ENCODE measurements around the gene EXOC3L1. TPM values are rescaled to one million over a fixed set of nuclear protein-coding genes. Genes with fewer than 3 reads are reported as not detected.

The EXOC3L1 gene
- total RNA-seq, 1 experiment from 2014 or later, result 4.0 TPM

GRCh38 chr16:67208154-67208896, 18.4 kb upstream of the EXOC3L1 start (continued):
- TF ChIP-seq, protein P1, sequence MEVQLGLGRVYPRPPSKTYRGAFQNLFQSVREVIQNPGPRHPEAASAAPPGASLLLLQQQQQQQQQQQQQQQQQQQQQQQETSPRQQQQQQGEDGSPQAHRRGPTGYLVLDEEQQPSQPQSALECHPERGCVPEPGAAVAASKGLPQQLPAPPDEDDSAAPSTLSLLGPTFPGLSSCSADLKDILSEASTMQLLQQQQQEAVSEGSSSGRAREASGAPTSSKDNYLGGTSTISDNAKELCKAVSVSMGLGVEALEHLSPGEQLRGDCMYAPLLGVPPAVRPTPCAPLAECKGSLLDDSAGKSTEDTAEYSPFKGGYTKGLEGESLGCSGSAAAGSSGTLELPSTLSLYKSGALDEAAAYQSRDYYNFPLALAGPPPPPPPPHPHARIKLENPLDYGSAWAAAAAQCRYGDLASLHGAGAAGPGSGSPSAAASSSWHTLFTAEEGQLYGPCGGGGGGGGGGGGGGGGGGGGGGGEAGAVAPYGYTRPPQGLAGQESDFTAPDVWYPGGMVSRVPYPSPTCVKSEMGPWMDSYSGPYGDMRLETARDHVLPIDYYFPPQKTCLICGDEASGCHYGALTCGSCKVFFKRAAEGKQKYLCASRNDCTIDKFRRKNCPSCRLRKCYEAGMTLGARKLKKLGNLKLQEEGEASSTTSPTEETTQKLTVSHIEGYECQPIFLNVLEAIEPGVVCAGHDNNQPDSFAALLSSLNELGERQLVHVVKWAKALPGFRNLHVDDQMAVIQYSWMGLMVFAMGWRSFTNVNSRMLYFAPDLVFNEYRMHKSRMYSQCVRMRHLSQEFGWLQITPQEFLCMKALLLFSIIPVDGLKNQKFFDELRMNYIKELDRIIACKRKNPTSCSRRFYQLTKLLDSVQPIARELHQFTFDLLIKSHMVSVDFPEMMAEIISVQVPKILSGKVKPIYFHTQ (CRISPR knock-in tag; IDR thresholded peaks at IDR 0.05), result no peak
- TF ChIP-seq NFYB (CRISPR knock-in tag; conservative IDR thresholded peaks at IDR 0.05; ENCODE audit: low read depth), result no peak
- no peak for TF ChIP-seq SMAD4 (CRISPR knock-in tag; IDR thresholded peaks at IDR 0.05)
- no peak for TF ChIP-seq TCF7 (CRISPR knock-in tag; IDR thresholded peaks at IDR 0.05; ENCODE audit: low read depth)
- no peak for TF ChIP-seq CBFB (CRISPR knock-in tag; IDR thresholded peaks at IDR 0.05; ENCODE audit: low read depth)
- TF ChIP-seq, protein P2, sequence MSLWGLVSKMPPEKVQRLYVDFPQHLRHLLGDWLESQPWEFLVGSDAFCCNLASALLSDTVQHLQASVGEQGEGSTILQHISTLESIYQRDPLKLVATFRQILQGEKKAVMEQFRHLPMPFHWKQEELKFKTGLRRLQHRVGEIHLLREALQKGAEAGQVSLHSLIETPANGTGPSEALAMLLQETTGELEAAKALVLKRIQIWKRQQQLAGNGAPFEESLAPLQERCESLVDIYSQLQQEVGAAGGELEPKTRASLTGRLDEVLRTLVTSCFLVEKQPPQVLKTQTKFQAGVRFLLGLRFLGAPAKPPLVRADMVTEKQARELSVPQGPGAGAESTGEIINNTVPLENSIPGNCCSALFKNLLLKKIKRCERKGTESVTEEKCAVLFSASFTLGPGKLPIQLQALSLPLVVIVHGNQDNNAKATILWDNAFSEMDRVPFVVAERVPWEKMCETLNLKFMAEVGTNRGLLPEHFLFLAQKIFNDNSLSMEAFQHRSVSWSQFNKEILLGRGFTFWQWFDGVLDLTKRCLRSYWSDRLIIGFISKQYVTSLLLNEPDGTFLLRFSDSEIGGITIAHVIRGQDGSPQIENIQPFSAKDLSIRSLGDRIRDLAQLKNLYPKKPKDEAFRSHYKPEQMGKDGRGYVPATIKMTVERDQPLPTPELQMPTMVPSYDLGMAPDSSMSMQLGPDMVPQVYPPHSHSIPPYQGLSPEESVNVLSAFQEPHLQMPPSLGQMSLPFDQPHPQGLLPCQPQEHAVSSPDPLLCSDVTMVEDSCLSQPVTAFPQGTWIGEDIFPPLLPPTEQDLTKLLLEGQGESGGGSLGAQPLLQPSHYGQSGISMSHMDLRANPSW (CRISPR knock-in tag; conservative IDR thresholded peaks at IDR 0.05; ENCODE audit: low read depth), result no peak
- no peak for TF ChIP-seq NFATC4 (CRISPR knock-in tag; IDR thresholded peaks at IDR 0.05)
- no peak for TF ChIP-seq ZBTB21 (CRISPR knock-in tag; IDR thresholded peaks at IDR 0.05; ENCODE audit: borderline replicate concordance)
- TF ChIP-seq, protein P3, sequence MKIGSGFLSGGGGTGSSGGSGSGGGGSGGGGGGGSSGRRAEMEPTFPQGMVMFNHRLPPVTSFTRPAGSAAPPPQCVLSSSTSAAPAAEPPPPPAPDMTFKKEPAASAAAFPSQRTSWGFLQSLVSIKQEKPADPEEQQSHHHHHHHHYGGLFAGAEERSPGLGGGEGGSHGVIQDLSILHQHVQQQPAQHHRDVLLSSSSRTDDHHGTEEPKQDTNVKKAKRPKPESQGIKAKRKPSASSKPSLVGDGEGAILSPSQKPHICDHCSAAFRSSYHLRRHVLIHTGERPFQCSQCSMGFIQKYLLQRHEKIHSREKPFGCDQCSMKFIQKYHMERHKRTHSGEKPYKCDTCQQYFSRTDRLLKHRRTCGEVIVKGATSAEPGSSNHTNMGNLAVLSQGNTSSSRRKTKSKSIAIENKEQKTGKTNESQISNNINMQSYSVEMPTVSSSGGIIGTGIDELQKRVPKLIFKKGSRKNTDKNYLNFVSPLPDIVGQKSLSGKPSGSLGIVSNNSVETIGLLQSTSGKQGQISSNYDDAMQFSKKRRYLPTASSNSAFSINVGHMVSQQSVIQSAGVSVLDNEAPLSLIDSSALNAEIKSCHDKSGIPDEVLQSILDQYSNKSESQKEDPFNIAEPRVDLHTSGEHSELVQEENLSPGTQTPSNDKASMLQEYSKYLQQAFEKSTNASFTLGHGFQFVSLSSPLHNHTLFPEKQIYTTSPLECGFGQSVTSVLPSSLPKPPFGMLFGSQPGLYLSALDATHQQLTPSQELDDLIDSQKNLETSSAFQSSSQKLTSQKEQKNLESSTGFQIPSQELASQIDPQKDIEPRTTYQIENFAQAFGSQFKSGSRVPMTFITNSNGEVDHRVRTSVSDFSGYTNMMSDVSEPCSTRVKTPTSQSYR (CRISPR knock-in tag; IDR thresholded peaks at IDR 0.05), result no peak
- TF ChIP-seq SP1 (CRISPR knock-in tag; conservative IDR thresholded peaks at IDR 0.05), result no peak
- TF ChIP-seq, protein P4, sequence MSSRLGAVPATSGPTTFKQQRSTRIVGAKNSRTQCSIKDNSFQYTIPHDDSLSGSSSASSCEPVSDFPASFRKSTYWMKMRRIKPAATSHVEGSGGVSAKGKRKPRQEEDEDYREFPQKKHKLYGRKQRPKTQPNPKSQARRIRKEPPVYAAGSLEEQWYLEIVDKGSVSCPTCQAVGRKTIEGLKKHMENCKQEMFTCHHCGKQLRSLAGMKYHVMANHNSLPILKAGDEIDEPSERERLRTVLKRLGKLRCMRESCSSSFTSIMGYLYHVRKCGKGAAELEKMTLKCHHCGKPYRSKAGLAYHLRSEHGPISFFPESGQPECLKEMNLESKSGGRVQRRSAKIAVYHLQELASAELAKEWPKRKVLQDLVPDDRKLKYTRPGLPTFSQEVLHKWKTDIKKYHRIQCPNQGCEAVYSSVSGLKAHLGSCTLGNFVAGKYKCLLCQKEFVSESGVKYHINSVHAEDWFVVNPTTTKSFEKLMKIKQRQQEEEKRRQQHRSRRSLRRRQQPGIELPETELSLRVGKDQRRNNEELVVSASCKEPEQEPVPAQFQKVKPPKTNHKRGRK (CRISPR knock-in tag; IDR thresholded peaks at IDR 0.05; ENCODE audit: borderline replicate concordance), result no peak
- no peak for TF ChIP-seq TEAD1 (CRISPR knock-in tag; IDR thresholded peaks at IDR 0.05)

DNA sequence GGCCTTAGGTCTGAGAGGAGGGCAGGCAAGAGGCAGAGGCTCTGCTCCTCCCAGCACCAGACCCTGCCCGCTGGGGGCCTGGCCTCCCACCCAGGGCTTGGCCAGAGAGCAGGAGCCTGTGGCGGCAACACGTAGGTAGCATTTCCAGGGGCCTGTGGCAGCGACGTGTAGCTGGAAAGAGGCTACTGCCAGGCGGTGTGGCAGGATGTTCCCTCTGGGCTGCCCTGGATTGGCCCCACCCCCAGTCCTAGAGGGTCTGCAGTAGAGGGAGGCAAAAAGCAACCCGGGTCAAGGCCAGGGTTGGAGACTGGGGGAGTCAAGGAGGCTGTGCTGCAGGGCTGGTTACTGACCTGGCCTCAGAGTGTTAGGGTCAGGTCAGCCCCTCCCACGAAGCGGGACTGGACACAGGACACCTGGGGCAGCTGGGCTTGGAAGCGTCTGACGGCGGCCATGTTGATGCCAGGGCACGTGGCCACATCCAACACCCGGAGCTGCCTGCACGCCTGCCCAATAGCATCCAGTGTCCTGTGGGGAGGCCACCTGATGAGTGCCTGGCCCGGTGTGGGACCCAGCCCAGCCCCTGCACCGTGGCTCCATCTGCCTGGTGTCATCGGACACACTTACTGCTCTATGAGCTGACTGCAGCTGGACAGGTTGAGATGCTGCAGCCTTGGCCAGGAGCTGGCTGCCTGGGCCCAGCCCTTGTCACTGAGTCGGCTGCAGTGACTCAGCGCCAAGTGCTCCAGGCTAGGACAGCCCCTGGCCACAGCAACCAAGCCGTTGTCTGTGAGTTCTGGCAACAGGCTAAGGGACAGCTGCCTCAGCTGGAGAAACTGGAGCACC, 17.5 kb upstream of the EXOC3L1 start:
- H3K36me3 Mint-ChIP-seq, result no peaks in the 10 kb centered on the region
- no peak overlapping the region for H3K4me3 Mint-ChIP-seq
- H3K4me1 Mint-ChIP-seq, result no peaks in the 10 kb centered on the region
- POLR2A ChIA-PET, result interaction anchor here (0.6 to 1.7 kb wide), 3 partner anchors 9 to 19 kb away, joined by 3 to 8 read pairs (median 7); partner anchors contain the start of genes ELMO3 and TMEM208
- DNase-seq (ENCODE audit: low spot score), result no peak
- CTCF ChIA-PET, result interaction anchor here (1.7 to 9.1 kb wide), 2 partner anchors 9 to 247 kb away, joined by 4 to 65 read pairs; partner anchors contain the start of genes CES3 and ELMO3
- H3K9me3 Mint-ChIP-seq, result no peaks in the 10 kb centered on the region
- ATAC-seq, result peak; percentile 28
- TF ChIP-seq USF2 (CRISPR knock-in tag; IDR thresholded peaks at IDR 0.05), result no peak
- TF ChIP-seq, protein P4 (CRISPR knock-in tag; IDR thresholded peaks at IDR 0.05; ENCODE audit: borderline replicate concordance), result no peak
- no peak for TF ChIP-seq ZNF232 (CRISPR knock-in tag; IDR thresholded peaks at IDR 0.05)
- TF ChIP-seq ZNF121 (CRISPR knock-in tag; IDR thresholded peaks at IDR 0.05), result 0 out of 2 replicates have a peak, but pooled peaks have one; percentile 13
- no peak for TF ChIP-seq CBFB (CRISPR knock-in tag; IDR thresholded peaks at IDR 0.05; ENCODE audit: low read depth)
- no peak overlapping the region for H3K27ac Mint-ChIP-seq
- H3K27me3 Mint-ChIP-seq (ENCODE audit: low read depth), result peaks cover 5% of the 10 kb centered on the region
